ENCODE data around the gene TAAR5.
"Not testable (repeated sequence)": the region's sequence is repeated elsewhere in the genome, so short reads cannot be mapped to it uniquely, and the experiment has no call there.

TAAR5 gene

GRCh38 chr6:132589454-132589853 is at the start of gene TAAR5:
TAAR5 (minus strand) TSS chr6:132589741; CDS start chr6:132589686, 55 bp downstream.
- no peak for DNase-seq

- not testable (repeated sequence) for DNase-seq
These were observed 47.6 kb upstream of the TAAR5 start for GRCh38 chr6:132637135-132637534.

- DNase-seq: not testable (repeated sequence)
These were observed 46.4 kb upstream of the TAAR5 start for GRCh38 chr6:132635906-132636305.

GRCh38 chr6:132635288-132635687 is 45.7 kb upstream of the TAAR5 start:
- not testable (repeated sequence) for DNase-seq

- no peak for DNase-seq
These were observed 45.3 kb upstream of the TAAR5 start for GRCh38 chr6:132634796-132635195.

- DNase-seq: no peak
These were observed 43.8 kb upstream of the TAAR5 start for GRCh38 chr6:132633362-132633761.

- DNase-seq: no peak
These were observed 34.6 kb upstream of the TAAR5 start, which contains the start of gene TAAR2 for GRCh38 chr6:132624175-132624574. TAAR2 (minus strand) TSS chr6:132624275; CDS start chr6:132624275, 0 bp downstream.

GRCh38 chr6:132623106-132623845 is 33.7 kb upstream of the TAAR5 start:
- no peak for DNase-seq

GRCh38 chr6:132616677-132617076 is 27.1 kb upstream of the TAAR5 start:
- no peak for DNase-seq

- no peak for DNase-seq
These were observed 25.0 kb upstream of the TAAR5 start for GRCh38 chr6:132614554-132614953.

GRCh38 chr6:132612449-132613108 is 23.0 kb upstream of the TAAR5 start:
- DNase-seq: no peak

- no peak for DNase-seq
These were observed 22.1 kb upstream of the TAAR5 start for GRCh38 chr6:132611616-132612015.

- no peak for DNase-seq
These were observed 18.1 kb upstream of the TAAR5 start for GRCh38 chr6:132607544-132608233.

GRCh38 chr6:132604635-132605152 is 15.2 kb upstream of the TAAR5 start:
- no peak for DNase-seq

- not testable (repeated sequence) for DNase-seq
These were observed 11.4 kb upstream of the TAAR5 start for GRCh38 chr6:132600900-132601299.

GRCh38 chr6:132598473-132598872 is 8.9 kb upstream of the TAAR5 start:
- DNase-seq: no peak

GRCh38 chr6:132596201-132596600 is 6.7 kb upstream of the TAAR5 start:
- no peak for DNase-seq

- DNase-seq: no peak
These were observed 3.3 kb upstream of the TAAR5 start for GRCh38 chr6:132592855-132593254.

GRCh38 chr6:132590362-132590761 is 821 bp upstream of the TAAR5 start:
- no peak for DNase-seq

- no peak for DNase-seq
These were observed 2.1 kb downstream of the TAAR5 start for GRCh38 chr6:132587424-132587823.

GRCh38 chr6:132584698-132585097 is 4.8 kb downstream of the TAAR5 start:
- DNase-seq: no peak

GRCh38 chr6:132571774-132572173 is 17.8 kb downstream of the TAAR5 start:
- no peak for DNase-seq

GRCh38 chr6:132570221-132570777 is 19.2 kb downstream of the TAAR5 start, which contains the start of gene TAAR6:
TAAR6 (plus strand) TSS chr6:132570322; CDS start chr6:132570322, 0 bp downstream.
- no peak for DNase-seq
